Stromal cell of bone marrow (primary cell): Measurements from ENCODE around the gene PTPRM.

Source experiments
- DNase-seq: peaks from one replicate; pipeline ENCODE4 v3.0.0-alpha.2; 2012; ENCODE audit warnings: low read depth

Gene PTPRM

GRCh38 chr18:7567474-7568425 lies 634 bp downstream of the PTPRM start:
- no peak for DNase-seq

- no peak for DNase-seq
Measured at GRCh38 chr18:7568426-7568825, 1.3 kb downstream of the PTPRM start.

DNA sequence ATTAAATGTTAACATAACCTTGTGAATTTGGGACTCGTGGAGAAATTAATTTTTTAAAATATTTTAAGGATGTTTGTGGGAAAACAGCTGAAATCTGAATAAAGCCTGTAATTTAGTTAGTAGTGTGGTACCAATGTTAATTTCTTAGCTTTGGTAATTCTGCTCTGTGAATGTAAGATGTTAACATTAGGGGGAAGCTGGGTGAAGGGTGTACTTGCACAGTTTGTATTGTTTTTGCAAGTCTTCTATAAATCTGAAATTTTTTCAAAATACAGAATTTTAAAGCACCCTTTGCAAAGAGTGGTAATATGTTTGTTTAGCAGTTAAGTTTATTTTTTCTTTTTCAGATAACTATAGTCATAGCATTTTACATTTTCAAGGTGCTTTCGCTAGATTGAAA lies 4.5 kb downstream of the PTPRM start:
- no peak for DNase-seq

DNA sequence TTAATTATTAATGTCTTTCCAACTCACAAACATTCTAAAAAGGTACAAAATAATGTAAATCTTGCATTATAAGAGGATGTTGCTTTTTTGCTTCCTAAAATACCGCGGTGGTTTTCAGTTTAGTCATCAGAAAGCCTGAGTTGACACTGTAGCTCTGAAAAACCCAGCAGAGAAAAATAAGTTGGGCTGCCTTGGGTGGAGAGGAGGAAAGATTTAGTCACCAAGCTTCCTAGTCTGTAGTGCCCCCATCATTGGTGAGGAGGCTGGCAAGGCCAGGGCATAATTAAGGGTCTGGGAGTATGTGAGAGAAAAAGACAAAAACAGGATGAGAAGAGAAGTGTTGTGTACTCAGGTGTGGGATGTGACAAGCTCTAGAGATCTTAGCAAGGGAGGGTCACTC lies 5.7 kb downstream of the PTPRM start:
- DNase-seq = peak; percentile 76

- peak; percentile 43 for DNase-seq
Measured at GRCh38 chr18:7575465-7576028, 8.4 kb downstream of the PTPRM start.

GRCh38 chr18:7576077-7576476 lies 9.0 kb downstream of the PTPRM start:
- DNase-seq = no peak

- DNase-seq = no peak
Measured at GRCh38 chr18:7576685-7577084, 9.6 kb downstream of the PTPRM start.

- DNase-seq = no peak
Measured at GRCh38 chr18:7577706-7578105, 10.6 kb downstream of the PTPRM start.

- no peak for DNase-seq
Measured at GRCh38 chr18:7579176-7579917, 12.2 kb downstream of the PTPRM start.

DNA sequence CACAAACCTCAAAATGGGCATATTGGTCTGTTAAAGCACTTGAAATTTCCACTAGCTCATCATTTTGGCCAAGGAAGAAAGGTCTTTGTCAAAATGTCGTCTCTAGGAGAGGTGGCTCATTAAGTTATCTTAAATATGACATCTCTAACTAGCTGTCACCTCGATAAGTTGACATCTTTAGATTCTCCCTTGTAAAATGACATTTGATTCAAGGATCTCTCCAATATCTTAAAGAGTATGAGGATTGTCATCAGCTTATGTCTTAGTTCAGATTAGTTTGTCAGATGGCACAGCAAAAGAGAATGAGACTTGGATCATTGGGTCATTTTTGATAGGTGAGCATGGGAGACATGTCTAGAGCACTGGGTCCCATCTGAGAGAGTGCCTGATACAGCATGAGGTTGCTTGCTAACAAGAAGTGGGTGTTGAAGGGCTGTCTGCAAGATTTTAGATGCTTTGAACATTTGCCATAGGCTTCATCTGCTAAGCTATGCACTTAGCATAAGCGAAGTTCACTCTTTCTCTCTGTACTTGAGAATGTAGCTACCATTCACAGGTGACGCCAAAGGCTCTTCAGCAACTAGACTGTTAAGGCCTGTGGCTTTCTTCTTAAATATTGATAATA lies 12.9 kb downstream of the PTPRM start:
- no peak for DNase-seq

GRCh38 chr18:7584646-7585275 lies 17.6 kb downstream of the PTPRM start:
- DNase-seq = no peak

DNA sequence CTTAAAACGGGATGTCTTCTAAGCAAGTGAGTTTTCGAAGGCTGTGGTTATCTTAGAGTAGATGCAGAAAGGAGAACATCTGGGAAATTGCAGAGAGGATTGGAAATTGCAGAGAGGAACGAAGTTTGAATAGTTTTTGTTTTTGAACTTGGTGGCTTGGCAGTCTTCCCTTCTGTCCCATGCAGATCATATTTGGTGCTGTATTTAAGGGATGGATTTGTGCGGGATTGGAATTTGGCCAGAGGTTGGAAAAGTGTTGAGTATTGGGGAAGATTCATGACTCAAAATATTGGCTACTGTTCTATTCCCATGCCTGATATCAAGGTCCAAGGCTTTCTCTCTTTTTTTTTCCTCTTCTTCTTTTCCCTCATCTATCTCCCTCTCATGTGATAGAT lies 18.2 kb downstream of the PTPRM start:
- DNase-seq = no peak

DNA sequence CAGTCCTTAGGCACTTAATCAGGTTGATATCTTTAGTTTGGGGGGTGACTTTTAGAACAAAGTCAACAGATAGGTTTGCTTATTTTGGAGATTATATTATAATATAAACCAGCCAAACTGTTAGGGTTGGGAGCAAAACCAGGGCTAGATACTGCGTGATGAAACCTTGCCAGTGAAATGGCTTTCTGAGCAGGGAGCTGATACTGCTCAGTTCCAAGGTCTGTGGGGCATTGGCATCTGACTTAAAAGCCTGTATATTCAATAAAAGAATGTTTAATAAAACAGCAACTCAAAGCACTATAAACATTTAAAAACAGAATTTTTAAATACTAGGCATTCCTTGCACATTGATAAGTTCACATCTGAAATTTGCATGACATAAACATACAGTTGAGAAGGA lies 19.3 kb downstream of the PTPRM start:
- no peak for DNase-seq

DNA sequence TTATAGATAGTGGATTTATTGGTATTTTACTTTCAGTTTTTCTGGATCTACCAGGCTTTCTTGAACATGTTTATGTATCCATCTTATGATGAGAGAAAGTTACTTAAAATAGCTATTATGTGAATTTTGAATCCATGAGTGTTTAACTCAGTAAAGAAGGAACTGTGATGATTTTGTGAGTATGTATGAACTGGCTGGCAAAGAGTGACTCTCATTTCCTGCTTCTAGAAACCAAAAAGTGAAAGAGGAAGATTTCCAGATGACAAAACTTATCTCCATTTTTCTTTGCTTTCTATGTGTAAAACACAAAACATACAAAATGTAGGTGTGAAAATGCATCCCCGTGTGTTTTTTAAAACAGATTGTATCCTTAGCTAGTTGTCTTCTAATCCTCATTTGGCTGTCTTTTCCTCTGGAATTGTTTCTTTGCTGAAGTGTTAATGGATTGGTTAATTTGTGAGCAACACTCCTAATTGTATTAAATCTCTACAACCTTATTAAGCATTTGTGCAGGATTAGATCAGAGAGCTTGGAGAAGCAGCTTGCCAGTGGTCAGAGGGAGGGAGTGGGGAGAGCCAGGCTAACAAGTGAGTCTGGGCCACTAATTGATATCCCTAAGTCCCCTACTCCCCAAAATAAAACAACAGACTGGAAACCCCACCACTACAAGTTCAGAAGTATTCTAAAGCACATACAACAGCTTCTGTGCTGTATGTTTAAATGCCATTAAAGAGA lies 23.9 kb downstream of the PTPRM start:
- DNase-seq = no peak

DNA sequence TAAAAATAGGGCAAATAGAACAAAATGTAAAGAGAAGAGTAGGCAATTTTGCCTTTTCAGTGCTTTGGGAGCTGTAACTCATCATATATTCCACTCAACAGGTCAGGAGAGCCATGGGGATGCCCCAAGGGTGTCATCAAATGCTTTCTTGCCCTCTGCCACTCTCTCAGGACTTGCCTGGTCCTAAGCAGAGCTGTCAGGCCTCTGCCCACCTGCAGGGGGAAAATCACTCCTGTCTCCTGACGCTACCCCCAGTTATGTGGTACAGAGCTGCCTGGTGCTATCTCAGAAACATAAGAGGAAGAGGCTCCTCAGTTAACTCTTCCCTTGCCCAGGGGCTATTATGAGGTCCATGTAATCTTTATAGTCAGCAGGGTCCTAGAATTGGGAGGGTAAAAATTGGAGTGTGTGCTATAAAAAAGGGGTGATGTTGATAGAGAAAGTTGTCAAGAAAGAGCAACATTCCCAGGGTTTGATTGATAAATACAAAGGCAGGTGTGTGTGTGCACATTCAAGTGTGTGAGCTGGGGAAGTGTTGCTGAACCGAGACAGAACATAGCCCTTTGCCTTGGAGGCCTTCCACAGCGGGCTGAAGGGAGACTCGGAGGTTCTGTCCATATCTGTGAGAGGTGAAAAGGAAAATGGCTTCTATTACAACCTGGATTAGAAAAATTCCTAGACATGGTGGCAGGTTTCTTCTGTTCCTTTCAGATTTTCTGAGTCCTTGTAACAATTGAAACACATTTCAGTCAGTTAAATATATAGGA lies 25.4 kb downstream of the PTPRM start:
- DNase-seq = no peak

- DNase-seq = no peak
Measured at GRCh38 chr18:7593218-7593819, 26.2 kb downstream of the PTPRM start.

- no peak for DNase-seq
Measured at GRCh38 chr18:7596147-7596546, 29.0 kb downstream of the PTPRM start.

DNA sequence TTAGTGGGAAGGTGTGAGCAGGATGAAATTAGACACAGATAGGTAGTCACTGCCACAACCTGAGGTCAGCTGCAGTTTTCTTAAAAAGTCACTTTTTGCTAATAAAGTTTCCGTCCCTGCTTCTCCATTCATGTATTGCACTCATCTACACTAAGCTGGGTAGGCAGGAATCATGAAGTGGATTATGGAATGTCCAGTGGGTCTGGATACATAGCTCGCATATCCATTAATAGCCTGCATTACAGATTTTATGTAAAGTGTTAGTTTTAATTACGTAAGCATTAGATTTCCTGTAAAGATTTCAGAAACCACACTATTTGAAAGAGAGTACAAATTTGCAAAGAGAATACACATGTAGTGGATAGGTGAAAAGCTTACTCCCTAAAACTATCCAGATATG lies 30.4 kb downstream of the PTPRM start:
- no peak for DNase-seq

- no peak for DNase-seq
Measured at GRCh38 chr18:7598167-7599047, 31.3 kb downstream of the PTPRM start.
